ENCODE data around the gene LINC00632. TPM values are rescaled to one million over a fixed set of nuclear protein-coding genes. Genes with fewer than 3 reads are reported as not detected.

Gene LINC00632
- total RNA-seq, 5 donors from 2014 or later (not counting 1 experiment from before 2014, with no cell fraction given), result 1.2 to 7.3 (median 1.7) TPM

- Mint-ChIP-seq H3K27ac (no peak overlapping the region), H3K27me3 (peaks cover 0 to 21% of the 10 kb centered on the region in 2 donors), H3K9me3 (peaks cover 0 to 7% (median 7%) of the 10 kb centered on the region in 3 donors), H3K4me1 (peaks cover 0 to 5% (median 3%) of the 10 kb centered on the region in 3 donors), H3K36me3 (no peaks in the 10 kb centered on the region), H3K4me3 (no peak overlapping the region)
- Histone ChIP-seq H3K27me3 (replicated peaks in 1 of 2; ENCODE audit: control insufficient read depth in 2 of 2, extremely low read depth in 1 of 2, insufficient read depth in 2 of 2, low read length in 1 of 2) (no peaks in the 10 kb centered on the region), H3K36me3 (ENCODE audit: control insufficient read depth in 2 of 2, extremely low read depth in 1 of 2, insufficient read depth in 1 of 2, low read length in 1 of 2) (no peaks in the 10 kb centered on the region), H3K4me1 (ENCODE audit: control insufficient read depth in 1 of 2, extremely low read depth in 1 of 2, insufficient read depth in 2 of 2, low read length in 2 of 2) (no peaks in the 10 kb centered on the region), H3K27ac (ENCODE audit: low read length) (no peak overlapping the region), H3K9me3 (no peaks in the 10 kb centered on the region), H3K4me3 (ENCODE audit: control insufficient read depth in 1 of 2, extremely low read depth in 1 of 2, low read length in 1 of 2) (no peak overlapping the region)
- POLR2A ChIA-PET, result no interaction called here
- ATAC-seq (replicated peaks in 1 of 4), result no peak
- DNase-seq, result no peak
- no CpG with 5 or more reads among the region's 6 CpGs for WGBS (ENCODE audit: insufficient coverage)
- CTCF ChIA-PET, result interaction anchor here in 1 of 2 donors (1.0 kb wide), 1 partner anchor 56 kb away, joined by 5 read pairs; no protein-coding TSS in a partner anchor
Observed at GRCh38 chrX:140817943-140818342, 108.4 kb downstream of the LINC00632 start.

- Histone ChIP-seq H3K4me3 (ENCODE audit: control insufficient read depth in 1 of 2, extremely low read depth in 1 of 2, low read length in 1 of 2) (no peak overlapping the region), H3K27ac (ENCODE audit: low read length) (no peak overlapping the region), H3K36me3 (ENCODE audit: control insufficient read depth in 2 of 2, extremely low read depth in 1 of 2, insufficient read depth in 1 of 2, low read length in 1 of 2) (no peaks in the 10 kb centered on the region), H3K4me1 (ENCODE audit: control insufficient read depth in 1 of 2, extremely low read depth in 1 of 2, insufficient read depth in 2 of 2, low read length in 2 of 2) (no peaks in the 10 kb centered on the region), H3K9me3 (no peaks in the 10 kb centered on the region), H3K27me3 (replicated peaks in 1 of 2; ENCODE audit: control insufficient read depth in 2 of 2, extremely low read depth in 1 of 2, insufficient read depth in 2 of 2, low read length in 1 of 2) (no peaks in the 10 kb centered on the region)
- Mint-ChIP-seq H3K4me1 (peaks cover 0 to 7% (median 3%) of the 10 kb centered on the region in 3 donors), H3K27me3 (peaks cover 0 to 22% of the 10 kb centered on the region in 2 donors), H3K36me3 (no peaks in the 10 kb centered on the region), H3K4me3 (no peak overlapping the region), H3K27ac (no peak overlapping the region), H3K9me3 (no peaks in the 10 kb centered on the region)
- whole genome bisulfite sequencing (ENCODE audit: insufficient coverage), result no CpG with 5 or more reads among the region's 3 CpGs
- ChIA-PET CTCF (interaction anchor here in 1 of 2 donors (0.6 kb wide), 1 partner anchor 8 kb away, joined by 10 read pairs; no protein-coding TSS in a partner anchor), POLR2A (no interaction called here)
- ATAC-seq (replicated peaks in 1 of 4) (no peak), DNase-seq (no peak)
Observed at GRCh38 chrX:140821280-140821679, 111.7 kb downstream of the LINC00632 start.

GRCh38 chrX:140822184-140822583, 112.6 kb downstream of the LINC00632 start:
- H3K4me3 ChIP-seq (ENCODE audit: control insufficient read depth in 1 of 2, extremely low read depth in 1 of 2, low read length in 1 of 2), result no peak overlapping the region
- Mint-ChIP-seq H3K36me3 (no peaks in the 10 kb centered on the region), H3K4me1 (peaks cover 0 to 7% (median 3%) of the 10 kb centered on the region in 3 donors), H3K4me3 (no peak overlapping the region), H3K27me3 (peaks cover 0 to 20% of the 10 kb centered on the region in 2 donors), H3K9me3 (no peaks in the 10 kb centered on the region), H3K27ac (no peak overlapping the region)
- no peaks in the 10 kb centered on the region for H3K27me3 ChIP-seq (replicated peaks in 1 of 2; ENCODE audit: control insufficient read depth in 2 of 2, extremely low read depth in 1 of 2, insufficient read depth in 2 of 2, low read length in 1 of 2)
- CTCF ChIA-PET, result interaction anchor here in 1 of 2 donors (0.6 kb wide), 1 partner anchor 1025 kb away, joined by 3 read pairs; no protein-coding TSS in a partner anchor
- no peaks in the 10 kb centered on the region for H3K36me3 ChIP-seq (ENCODE audit: control insufficient read depth in 2 of 2, extremely low read depth in 1 of 2, insufficient read depth in 1 of 2, low read length in 1 of 2)
- POLR2A ChIA-PET, result no interaction called here
- H3K27ac ChIP-seq (ENCODE audit: low read length), result no peak overlapping the region
- H3K4me1 ChIP-seq (ENCODE audit: control insufficient read depth in 1 of 2, extremely low read depth in 1 of 2, insufficient read depth in 2 of 2, low read length in 2 of 2), result no peaks in the 10 kb centered on the region
- DNase-seq (no peak), ATAC-seq (replicated peaks in 1 of 4) (no peak)
- H3K9me3 ChIP-seq, result no peaks in the 10 kb centered on the region
- WGBS (ENCODE audit: insufficient coverage), result no CpG with 5 or more reads among the region's 1 CpG

- Histone ChIP-seq H3K9me3 (no peaks in the 10 kb centered on the region), H3K36me3 (ENCODE audit: control insufficient read depth in 2 of 2, extremely low read depth in 1 of 2, insufficient read depth in 1 of 2, low read length in 1 of 2) (no peaks in the 10 kb centered on the region), H3K4me3 (ENCODE audit: control insufficient read depth in 1 of 2, extremely low read depth in 1 of 2, low read length in 1 of 2) (no peak overlapping the region), H3K4me1 (ENCODE audit: control insufficient read depth in 1 of 2, extremely low read depth in 1 of 2, insufficient read depth in 2 of 2, low read length in 2 of 2) (no peaks in the 10 kb centered on the region), H3K27ac (ENCODE audit: low read length) (no peak overlapping the region), H3K27me3 (replicated peaks in 1 of 2; ENCODE audit: control insufficient read depth in 2 of 2, extremely low read depth in 1 of 2, insufficient read depth in 2 of 2, low read length in 1 of 2) (no peaks in the 10 kb centered on the region)
- Mint-ChIP-seq H3K27ac (no peak overlapping the region), H3K4me1 (peaks cover 0 to 7% (median 3%) of the 10 kb centered on the region in 3 donors), H3K4me3 (no peak overlapping the region), H3K36me3 (no peaks in the 10 kb centered on the region), H3K9me3 (no peaks in the 10 kb centered on the region), H3K27me3 (peaks cover 0 to 19% of the 10 kb centered on the region in 2 donors)
- no peak for ATAC-seq (replicated peaks in 1 of 4)
- CTCF ChIA-PET, result no interaction called here
- POLR2A ChIA-PET, result no interaction called here
- DNase-seq, result no peak
- WGBS (ENCODE audit: insufficient coverage), result no CpG with 5 or more reads among the region's 3 CpGs
Observed at GRCh38 chrX:140822861-140823260, 113.3 kb downstream of the LINC00632 start.

- H3K27me3 ChIP-seq (replicated peaks in 1 of 2; ENCODE audit: control insufficient read depth in 2 of 2, extremely low read depth in 1 of 2, insufficient read depth in 2 of 2, low read length in 1 of 2), result no peaks in the 10 kb centered on the region
- no peak for ATAC-seq (replicated peaks in 1 of 4)
Observed at GRCh38 chrX:140836874-140837273, 127.3 kb downstream of the LINC00632 start.

More at GRCh38 chrX:140836874-140837273, 127.3 kb downstream of the LINC00632 start:
- ChIA-PET POLR2A (no interaction called here), CTCF (no interaction called here)
- Histone ChIP-seq H3K4me3 (ENCODE audit: control insufficient read depth in 1 of 2, extremely low read depth in 1 of 2, low read length in 1 of 2) (no peak overlapping the region), H3K27ac (ENCODE audit: low read length) (no peak overlapping the region), H3K9me3 (no peaks in the 10 kb centered on the region), H3K4me1 (ENCODE audit: control insufficient read depth in 1 of 2, extremely low read depth in 1 of 2, insufficient read depth in 2 of 2, low read length in 2 of 2) (no peaks in the 10 kb centered on the region), H3K36me3 (ENCODE audit: control insufficient read depth in 2 of 2, extremely low read depth in 1 of 2, insufficient read depth in 1 of 2, low read length in 1 of 2) (no peaks in the 10 kb centered on the region)
- Mint-ChIP-seq H3K36me3 (no peaks in the 10 kb centered on the region), H3K4me3 (no peak overlapping the region), H3K4me1 (no peaks in the 10 kb centered on the region), H3K9me3 (no peaks in the 10 kb centered on the region), H3K27ac (no peak overlapping the region), H3K27me3 (peaks cover 0 to 7% of the 10 kb centered on the region in 2 donors)
- no peak for DNase-seq
- WGBS (ENCODE audit: insufficient coverage), result no CpG with 5 or more reads among the region's 2 CpGs

Other genes starting within 250 kb of the LINC00632 start
- not detected for gene SOX3, start 204.7 kb upstream of the LINC00632 start, total RNA-seq